GM18951 (cell line): ENCODE results near the gene IL22.

Experiments used
- POLR2A ChIP-seq: IDR thresholded peaks from 4 replicates; pipeline ENCODE4 v1.6.1; 2011; ENCODE audit warnings: mild to moderate bottlenecking; ENCODE audit not compliant: insufficient read length, insufficient read depth; ENCODE audit errors: extremely low read depth
- in situ Hi-C: fragments of 300-500 bp; cut with MboI; formaldehyde crosslinking; loops from one replicate; pipeline ENCODE4 v1.12.0; 2022; ENCODE audit warnings: low sequenced_read_pairs, mixed read lengths, inconsistent platforms; ENCODE audit not compliant: unreplicated experiment

Gene IL22

GRCh38 chr12:68279227-68280054 lies 26.0 kb upstream of the IL22 start:
- TF ChIP-seq POLR2A, result no peak
- in situ Hi-C loops, result no loop called here

DNA sequence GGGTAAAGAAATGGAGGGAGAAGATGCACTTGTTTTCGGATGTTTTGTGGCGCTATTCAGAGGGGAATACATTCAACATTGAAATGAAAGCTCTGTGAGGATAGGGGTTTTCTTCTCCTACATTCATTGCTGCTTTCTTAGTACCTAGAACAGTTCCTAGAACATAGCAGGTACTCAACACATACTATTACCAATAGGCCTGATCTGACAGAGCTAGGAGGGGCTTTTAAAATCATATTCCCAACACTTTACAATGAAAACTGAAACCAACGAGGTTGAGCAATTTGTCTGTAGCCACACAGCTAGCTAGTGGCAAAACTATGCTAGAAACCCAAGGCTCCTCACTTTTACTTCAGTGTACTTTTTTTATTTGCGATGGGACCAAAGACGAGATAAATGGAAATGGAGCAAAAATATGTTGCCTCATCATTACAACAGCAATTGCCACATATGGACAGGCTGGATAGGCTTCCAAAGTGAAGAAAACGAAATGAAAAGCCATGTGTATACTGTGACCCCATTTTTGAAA lies 23.1 kb upstream of the IL22 start:
- TF ChIP-seq POLR2A, result no peak
- in situ Hi-C loops, result no loop called here

- TF ChIP-seq POLR2A, result no peak
- in situ Hi-C loops, result no loop called here
Measured at GRCh38 chr12:68272732-68273131, 19.3 kb upstream of the IL22 start.

DNA sequence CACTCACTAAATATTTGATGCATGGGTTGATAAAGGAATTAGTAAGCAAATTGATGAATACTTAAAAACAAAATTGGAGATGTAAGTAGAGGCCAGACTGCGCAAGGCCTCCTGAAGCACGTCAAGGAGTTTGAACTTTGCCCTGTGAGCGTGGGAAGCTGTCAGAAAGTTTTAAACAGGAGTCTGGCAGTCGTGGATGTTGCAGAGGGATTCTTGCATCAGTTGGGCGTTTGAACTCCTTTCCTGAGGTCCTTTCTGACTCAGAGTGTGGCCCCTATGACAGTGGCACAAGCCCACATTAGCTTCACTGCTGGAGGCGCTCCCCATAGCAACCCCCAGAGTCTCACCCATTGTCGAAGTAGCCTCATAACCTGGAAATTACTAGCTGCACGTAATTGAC lies 17.9 kb upstream of the IL22 start:
- no peak for TF ChIP-seq POLR2A
- in situ Hi-C loops, result no loop called here

DNA sequence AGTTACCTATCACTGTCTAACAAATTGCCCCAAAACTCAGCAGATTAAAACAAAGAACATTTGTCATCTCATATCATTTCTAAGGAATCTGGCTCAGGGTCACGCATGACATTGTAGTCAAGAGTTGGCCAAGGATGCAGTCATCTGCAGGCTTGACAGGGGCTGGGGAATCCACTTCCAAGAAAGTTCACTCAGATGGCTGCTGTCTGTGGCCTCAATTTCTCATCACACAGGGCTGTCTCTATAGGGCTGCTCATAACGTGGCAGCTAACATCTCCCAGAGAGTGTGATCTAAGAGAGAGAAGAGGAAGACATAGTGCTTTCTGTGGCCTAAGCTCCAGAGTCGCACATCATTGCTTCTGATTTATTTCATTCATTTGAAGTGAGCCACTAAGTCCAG lies 17.0 kb upstream of the IL22 start:
- no peak for TF ChIP-seq POLR2A
- in situ Hi-C loops, result no loop called here

DNA sequence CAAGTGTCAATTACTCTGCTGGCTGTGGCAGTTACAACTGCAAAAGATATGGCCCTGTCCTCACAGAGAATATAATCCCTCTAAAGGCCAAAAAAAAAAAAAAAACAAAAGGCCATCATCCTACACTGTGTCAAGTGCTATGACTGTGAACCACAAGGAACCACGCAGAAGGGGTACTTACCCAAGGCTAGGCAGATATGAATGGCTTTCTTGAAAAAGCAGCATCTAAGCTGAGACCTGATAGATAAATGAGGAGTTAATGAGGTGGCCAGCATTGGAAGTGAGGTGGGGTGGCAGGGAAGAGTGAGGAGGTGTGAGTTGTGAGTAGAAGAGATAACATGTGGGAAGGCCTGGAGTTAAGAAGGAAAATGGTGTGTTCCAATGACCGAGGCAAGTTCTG lies 16.4 kb upstream of the IL22 start:
- in situ Hi-C loops, result no loop called here
- TF ChIP-seq POLR2A, result no peak

DNA sequence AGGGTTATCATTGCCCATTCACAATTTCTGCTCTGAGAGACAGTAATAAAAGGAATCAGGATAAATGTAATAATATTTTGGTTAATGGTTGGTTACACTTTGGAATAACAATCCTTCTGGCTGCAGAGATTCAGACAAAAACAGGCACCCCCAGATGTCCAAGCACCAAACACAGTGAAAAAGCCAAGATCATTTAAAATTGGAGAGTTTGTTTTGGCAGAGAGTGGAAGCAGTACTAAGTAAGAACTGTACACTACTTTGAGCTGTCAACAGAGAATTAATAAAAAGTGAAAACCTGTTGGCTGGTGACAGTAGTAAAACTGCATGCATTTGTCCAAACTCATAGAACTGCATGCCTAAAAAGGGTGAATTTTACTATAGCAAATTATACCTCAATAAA lies 15.6 kb upstream of the IL22 start:
- TF ChIP-seq POLR2A, result no peak
- in situ Hi-C loops, result no loop called here

- no peak for TF ChIP-seq POLR2A
- in situ Hi-C loops, result no loop called here
Measured at GRCh38 chr12:68267892-68268396, 14.5 kb upstream of the IL22 start.

- TF ChIP-seq POLR2A, result no peak
- in situ Hi-C loops, result no loop called here
Measured at GRCh38 chr12:68264857-68265256, 11.5 kb upstream of the IL22 start.

GRCh38 chr12:68264158-68264855 lies 10.9 kb upstream of the IL22 start:
- in situ Hi-C loops, result no loop called here
- TF ChIP-seq POLR2A, result no peak

DNA sequence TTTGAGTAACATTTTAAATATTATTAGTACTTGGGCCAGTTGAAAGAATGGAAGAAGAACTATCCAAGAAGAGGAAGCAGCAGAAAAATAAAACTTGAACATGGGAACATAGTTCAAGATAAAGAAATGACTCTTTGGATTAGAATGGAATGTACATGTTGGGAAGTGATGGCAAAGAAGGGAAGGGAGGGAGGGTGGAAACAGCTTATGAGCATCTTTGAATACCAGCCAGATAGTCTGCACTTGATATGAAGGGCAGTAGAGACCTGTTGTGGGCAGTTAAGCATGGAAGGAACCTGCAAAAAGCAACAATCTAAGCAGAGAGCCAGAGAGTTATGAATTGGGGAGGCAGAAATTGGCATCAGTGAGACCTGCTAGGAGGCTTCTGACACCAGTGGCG lies 10.0 kb upstream of the IL22 start:
- no peak for TF ChIP-seq POLR2A
- in situ Hi-C loops, result no loop called here

DNA sequence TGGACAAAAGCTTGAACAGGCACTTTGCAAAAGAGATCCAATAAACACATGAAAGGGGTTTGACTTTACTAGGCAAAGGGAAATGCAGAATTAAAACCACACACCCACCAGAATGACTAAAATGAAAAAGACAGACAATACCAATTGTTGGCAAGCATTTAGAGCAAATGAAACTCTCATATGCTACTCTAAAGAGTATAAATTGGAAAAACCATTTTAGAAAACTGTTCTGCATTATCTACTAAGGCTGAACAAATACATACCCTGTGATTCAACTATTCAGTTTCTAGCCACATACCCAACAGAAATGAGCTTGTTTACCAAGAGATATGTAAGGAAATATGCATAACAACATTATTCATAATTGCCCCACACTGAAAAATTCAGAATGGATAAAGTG lies 8.5 kb upstream of the IL22 start:
- TF ChIP-seq POLR2A, result no peak
- in situ Hi-C loops, result no loop called here

GRCh38 chr12:68260153-68260552 lies 6.7 kb upstream of the IL22 start:
- in situ Hi-C loops, result no loop called here
- TF ChIP-seq POLR2A, result no peak
